ENCODE measurements around the gene DNAJC3.
"Not testable (repeated sequence)": the region's sequence is repeated elsewhere in the genome, so short reads cannot be mapped to it uniquely, and the experiment has no call there.

Gene DNAJC3

DNA sequence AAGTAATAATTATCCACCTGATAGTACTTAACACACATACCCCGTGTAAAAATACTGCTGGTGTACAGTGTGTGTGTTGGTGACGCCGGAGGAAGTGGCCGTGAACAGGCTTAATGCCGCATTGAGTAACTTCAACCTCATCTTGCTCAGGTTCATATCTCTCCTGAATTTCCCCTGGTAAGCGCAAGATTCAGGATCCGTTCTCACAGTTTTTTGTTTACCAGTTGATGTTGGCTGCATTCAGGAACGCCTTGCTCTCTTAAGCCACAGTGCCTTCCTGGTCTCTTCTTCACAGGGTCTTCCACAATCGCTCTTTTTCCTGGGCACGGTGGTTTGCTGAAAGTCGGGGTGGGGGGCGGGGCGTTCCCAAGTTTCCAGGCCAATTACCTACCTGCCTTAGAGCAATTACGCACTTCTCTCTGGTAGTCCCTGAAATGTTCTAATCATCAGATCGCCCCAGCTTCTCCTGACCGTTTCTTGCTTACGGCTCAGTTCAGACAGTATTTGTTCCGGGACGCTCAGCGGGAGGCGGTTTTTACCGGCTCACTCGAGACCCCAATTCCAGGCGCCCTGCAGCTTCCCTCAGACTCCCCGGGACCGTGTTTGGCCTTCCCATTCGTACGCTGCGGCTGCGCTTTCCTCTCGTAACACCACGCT is 706 bp upstream of the DNAJC3 start:
- no peak for FAIRE-seq

DNA sequence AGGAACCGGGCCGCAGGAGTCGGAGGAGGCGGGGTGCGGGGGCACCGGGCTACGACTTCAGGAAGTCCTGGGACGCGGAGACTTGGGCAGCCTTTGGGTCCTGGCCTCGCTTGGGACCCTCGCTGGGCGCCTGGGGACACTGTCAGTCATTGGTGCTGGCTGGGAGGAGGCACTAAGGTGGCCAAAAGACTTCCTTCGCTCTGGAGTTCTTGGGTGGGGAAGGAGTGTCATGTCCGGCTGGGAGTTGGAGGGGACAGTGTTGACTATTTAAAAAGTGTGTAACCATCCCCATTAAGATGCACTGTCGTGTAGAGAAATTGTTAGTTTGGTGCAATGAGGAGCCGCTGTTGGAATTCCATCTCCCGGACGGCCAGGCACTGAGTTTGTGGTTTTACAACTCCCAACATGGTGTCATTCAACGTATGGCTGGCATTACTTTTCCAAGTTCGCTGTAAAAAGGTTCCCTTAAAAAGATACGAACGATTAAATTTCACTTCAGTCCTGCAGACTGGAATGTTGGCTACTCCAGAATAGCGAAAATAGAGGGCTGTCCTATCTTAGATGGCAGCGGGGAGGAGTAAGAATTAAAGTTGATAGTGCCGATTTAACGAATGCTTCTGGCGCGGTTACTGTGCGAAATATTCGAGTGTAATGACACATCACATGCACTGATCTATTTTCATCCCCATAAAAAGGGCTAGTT is 776 bp downstream of the DNAJC3 start:
- no peak for FAIRE-seq

DNA sequence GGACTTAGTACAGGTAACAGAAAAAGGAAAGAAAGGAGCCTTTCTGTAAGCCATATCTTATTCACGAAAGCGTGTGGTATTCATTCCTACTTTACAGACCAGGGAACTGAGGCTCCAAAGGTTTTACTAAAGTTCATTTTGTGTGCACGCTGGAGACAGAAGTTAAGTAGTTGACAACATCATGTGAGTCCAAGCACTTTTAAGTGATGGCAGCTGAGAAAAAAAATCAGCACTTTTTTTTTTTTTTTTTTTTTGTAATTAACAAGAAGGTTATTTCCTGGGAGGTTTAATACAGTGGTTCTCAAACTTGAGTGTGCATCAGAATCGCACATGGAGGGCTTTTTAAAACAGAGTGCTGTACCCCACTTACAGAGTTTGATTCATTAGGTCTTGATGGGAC is 2.0 kb downstream of the DNAJC3 start:
- no peak for FAIRE-seq

DNA sequence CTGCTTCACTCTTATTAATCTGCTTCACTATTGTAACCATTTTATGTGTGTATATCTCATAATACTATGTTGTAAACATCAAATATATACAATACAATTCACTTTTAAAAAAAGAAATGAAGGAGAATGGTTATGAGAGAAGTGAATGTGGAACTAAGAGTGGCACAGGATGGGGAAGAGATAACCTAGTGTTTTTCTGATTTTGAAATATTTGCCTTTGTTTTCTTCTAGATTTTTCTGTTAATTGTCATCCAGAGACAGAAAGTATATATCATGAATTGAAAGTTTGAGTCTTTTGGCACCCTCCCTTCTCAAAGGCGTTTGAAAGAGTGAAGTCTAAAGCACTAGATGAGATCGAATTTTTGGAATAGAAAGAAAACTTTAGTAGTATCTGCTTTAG is 2.8 kb downstream of the DNAJC3 start:
- peak; percentile 6 for FAIRE-seq

DNA sequence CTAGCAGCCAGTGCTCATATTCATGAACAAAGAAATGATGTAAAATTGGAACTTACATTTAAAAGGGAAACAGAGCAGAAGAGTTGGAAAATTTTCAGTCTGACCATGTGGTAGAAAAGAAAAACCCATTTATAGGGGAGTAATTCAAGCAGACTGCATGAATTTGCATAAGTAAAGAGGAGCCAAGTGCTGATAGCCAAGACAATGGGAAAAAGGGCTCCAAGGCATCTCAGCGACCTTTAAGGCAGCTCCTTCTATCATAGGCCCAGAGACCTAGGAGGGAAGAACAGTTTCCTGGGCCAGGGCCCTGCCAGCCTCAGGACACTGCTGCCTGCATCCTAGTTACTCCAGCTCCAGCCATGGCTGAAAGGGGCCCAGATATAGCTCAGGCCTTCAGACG is 7.5 kb downstream of the DNAJC3 start:
- FAIRE-seq, result no peak

DNA sequence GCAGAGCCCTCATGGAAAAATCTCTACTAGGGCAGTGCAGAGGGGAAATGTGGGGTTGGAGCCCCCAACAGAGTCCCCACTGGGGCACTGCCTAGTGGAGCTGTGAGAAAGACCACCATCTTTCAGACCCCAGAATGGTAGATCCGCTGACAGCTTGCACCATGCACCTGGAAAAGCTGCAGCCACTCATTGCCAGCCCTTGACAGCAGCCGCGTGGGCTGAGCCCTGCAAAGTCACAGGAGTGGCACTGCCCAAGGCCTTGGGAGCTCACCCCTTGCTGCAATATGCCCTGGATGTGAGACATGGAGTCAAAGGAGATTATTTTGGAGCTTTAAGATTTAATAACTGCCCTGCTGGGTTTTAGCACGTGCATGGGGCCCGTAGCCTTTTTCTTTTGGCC is 8.0 kb downstream of the DNAJC3 start:
- FAIRE-seq, result not testable (repeated sequence)

DNA sequence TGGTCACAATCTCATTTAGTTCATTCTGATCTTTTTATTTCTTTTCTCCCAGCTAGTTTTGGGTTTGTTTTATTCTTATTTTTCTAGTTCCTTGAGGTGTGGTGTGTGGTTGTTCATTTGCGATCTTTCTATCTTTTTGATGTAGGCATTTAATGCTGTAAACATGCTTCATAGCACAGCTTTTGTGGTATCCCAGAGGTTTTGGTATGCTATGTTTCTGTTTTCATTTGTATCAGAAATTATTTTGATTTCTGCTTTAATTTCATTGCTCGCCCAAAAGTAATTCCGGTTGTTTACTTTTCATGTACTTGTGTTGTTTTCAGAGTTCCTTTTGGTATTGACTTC is 12.6 kb downstream of the DNAJC3 start:
- FAIRE-seq, result no peak

DNA sequence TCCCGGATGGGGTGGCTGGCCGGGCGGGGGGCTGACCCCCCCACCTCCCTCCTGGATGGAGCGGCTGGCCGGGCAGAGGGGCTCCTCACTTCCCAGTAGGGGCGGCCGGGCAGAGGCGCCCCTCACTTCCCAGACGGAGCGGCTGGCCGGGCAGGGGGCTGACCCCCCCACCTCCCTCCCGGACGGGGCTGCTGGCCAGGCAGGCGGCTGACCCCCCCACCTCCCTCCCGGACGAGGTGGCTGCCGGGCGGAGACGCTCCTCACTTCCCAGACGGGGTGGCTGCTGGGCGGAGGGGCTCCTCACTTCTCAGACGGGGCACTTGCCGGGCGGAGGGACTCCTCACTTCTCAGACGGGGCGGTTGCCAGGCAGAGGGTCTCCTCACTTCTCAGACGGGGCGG is 14.0 kb downstream of the DNAJC3 start:
- not testable (repeated sequence) for FAIRE-seq

DNA sequence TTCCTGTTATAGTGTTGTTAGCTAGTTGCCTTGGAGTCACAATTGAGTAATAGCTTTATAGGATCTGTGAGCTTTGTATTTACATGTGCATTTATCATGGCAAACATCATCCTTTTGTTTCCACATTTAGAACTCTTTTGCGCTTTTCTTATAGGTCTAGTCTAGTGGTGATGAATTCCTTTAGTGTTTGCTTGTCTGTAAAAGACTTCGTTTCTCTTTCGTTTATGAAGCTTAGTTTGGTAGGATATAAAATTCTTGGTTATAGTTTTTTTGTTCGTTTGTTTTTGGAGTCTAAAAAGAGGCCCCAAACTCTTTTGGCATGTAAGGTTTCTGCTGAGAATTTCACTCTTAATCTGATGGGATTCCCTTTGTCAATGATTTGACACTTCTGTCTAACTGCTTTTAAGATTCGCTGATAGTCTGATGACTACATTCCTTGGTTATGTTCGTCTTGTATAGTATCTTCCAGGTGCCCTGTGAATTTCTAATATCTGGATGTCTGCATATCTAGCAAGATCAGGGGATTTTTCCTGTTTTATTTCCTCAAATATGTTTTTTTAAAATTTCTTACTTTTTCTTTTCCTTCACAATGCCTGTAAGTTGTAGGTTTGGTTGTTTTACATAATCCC is 20.2 kb downstream of the DNAJC3 start:
- no peak for FAIRE-seq

DNA sequence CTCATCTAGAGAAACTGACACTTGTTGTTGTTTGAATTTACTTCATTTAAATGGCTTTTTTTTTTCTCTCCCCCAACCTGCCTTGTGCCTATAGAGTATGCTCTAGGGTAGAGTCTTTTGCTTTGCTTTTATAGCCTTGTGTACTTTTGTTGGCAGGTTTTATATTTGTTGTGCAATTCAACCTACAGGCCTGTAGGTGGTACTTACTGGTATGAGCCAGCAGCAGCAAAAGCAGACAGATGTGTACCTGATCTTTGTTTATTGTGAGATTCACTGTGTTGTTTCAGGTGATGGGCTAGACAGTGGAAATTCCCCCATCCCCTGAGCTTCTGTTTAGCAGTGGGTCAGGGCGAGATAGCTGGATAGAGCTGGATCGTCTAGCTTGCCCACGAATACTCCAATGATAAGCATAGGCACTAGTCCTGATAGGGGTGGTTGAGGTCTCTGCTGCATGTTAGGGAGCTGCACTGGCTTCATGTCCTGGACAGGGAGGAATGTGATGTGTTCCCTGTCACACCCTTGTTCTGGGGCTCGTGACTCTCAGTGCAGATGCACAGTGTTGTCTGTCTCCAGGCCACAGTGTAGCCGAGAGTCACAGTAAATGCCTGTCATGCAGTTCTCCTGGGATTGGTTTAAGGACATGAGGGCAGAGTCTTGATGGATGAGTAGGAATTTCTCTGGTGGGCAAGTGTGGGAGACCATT is 21.3 kb downstream of the DNAJC3 start:
- no peak for FAIRE-seq

DNA sequence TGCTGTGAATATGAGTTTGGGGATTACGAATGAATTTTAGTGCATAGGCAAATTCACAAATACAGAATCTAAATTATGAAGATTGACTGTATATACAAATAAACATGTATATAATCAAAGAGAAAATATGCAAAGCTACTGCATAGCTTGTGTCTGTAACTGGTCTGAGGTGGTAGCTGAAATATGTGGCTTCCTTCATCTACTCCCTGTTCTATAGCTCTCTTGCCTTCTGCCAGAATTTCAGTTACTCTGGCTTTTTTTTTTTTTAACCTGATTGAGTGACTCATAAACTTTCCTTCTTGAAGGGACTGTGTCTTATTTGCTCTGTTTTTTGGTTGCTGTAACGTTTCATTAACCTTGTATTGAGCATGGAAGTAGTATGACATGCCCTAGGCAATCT is 26.6 kb downstream of the DNAJC3 start:
- FAIRE-seq, result no peak

DNA sequence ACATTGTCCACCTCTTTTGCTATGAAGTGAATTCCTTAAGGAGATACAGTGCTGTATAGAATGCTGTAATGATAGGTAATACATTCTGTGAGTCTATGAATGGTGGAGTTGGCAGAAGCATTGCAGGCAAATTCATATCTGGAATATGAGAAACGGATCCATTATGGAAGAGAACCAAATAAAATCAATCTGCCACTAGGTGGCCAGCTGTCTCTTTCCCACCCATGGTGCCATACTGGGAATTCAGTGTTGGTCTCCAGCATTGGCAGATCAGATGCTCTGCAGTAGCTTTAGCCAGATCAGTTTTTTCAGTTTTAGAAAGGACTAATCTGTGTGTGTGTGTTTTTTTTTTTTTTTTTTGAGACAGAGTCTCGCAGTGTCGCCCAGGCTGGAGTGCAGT is 27.6 kb downstream of the DNAJC3 start:
- no peak for FAIRE-seq

DNA sequence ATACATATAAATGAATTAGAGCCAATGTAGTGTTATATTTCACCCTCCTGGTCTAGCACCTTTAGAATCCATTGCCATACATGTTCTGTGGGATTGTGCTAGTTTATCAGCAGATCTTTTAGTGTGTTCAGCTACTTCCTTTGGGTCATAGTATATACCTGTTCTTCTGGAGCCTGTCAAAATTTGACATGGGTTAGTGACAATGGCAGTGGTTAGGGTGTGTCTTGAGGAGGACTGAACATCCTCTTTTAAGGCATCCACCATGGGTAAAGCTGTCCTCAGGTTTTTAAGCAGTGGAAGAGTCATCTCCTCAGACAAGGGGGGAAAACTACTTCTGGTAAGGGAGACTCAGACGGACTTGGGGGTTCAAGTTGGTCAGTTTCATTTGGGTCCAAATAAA is 29.4 kb downstream of the DNAJC3 start:
- no peak for FAIRE-seq

DNA sequence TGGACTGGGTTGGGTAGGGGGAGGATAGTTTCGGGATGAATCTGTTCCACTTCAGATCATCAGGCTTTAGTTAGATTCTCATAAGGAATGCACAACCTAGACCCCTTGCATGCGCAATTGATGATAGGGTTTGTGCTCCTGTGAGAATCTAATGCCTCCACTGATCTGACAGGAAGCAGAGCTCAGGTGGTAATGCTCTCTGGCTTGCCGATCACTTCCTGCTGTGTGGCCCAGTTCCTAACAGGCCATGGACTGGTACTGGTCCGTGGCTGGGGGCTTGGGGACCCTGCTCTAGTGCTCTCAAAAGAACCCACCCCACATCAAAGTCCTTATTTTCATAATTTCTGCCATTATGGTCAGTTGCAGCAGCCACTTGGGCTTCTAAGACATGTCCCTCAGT is 30.1 kb downstream of the DNAJC3 start:
- FAIRE-seq, result no peak

DNA sequence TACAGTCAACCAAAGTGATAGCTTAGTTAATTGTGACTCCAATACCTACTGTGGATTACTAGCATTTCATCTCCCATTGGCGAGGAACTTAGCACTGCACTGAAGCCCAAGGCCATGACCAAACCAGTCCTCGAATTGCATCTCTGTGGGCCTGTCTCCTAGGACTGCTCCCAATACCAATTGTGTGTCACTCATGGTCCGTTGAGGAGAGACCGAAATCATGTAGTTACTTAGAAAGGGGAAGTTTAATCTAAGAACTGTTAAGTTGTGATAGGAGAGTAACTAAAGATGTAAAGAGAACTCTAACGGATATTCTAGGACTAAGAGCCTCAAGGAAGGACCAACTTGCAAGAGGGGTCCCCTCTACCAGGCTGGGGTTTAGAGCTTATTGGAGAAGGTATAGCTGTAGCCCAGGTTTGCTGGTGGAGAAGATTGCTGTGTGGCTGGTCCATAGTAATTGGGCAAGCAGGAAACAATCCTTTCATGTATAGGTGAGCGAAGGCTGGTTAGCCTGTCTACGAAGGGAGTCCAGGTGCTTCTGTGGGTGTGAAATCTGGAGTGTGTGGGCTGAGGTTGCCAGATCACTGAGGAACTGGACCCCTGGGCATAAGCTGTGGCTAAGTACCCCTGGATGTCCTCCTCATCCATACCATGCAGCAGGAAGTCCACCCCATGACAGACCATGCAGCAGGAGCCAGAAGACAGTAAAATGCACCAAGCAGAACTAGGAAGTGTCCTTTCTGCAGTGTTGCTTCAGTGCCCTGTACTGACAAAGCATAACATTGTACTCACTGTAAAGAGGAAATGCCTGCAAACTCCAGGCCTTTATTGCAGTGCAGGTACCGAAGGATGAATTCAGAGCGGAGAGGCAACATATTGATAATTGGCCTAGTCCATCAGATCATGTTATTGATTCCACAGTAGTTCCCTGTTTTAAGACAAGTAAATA is 30.8 kb downstream of the DNAJC3 start:
- no peak for FAIRE-seq

DNA sequence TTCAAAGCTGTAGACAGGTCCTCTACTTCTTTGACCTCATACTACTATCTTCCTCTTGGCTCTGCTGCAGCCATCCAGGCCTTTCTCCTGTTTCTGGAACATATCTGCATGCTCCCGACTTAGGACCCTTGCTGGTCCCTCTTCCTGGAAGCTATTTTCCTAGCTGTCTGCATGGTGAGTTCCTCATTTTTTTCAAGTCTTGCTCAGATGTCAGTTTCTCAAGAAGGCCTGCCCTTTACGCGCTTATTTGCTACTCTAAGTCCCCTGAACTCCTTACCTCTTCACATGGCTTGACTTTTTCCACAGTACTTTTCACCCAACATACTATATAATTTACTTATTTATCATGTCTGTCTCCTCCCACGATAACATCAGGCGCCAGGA is 31.4 kb downstream of the DNAJC3 start:
- no peak for FAIRE-seq

DNA sequence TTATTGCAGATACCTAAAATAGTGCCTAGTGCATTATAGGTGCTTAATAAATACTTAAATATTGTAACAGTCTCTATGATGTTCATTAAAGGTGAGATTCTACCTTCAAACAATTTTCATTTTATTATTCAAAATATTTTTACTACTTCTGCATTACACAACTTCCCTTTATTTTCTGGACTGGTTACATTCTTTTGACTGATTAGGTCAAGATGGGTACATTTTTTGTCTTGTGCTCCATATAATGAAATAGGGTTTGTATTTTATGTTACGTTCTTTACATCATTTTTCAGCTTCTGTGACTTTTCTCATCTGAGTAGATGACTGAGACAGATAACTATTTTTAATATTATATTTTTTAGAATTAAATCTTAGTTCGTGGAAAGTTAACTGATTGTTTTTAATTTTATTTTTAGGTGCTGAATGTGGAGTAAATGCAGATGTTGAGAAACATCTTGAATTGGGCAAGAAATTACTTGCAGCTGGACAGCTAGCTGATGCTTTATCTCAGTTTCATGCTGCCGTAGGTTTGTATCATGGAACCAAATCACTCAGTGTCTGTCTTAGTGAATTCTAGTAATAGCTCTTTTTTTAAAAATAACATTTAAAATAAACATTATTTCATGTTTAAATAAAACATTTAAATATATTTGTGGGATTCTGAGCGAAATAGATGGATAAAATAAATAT is 32.0 kb downstream of the DNAJC3 start:
- no peak for FAIRE-seq

DNA sequence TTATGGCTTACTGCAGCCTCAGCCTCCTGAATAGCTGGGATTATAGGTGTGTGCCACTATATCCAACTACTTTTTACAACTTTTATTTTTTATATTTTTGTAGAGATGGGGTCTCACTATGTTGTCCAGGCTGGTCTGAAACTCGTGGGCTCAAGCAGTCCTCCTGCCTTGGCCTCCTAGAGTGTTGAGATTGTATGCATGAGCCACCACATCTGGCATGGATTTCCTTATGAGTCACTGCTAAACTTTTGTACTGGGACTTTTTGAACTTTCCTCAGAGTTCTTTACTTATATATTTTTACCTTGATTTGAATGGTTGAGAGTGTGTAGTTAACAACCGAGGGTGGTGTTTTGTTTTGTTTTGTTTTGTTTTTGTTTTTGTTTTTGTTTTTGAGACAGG is 33.4 kb downstream of the DNAJC3 start:
- FAIRE-seq, result no peak

DNA sequence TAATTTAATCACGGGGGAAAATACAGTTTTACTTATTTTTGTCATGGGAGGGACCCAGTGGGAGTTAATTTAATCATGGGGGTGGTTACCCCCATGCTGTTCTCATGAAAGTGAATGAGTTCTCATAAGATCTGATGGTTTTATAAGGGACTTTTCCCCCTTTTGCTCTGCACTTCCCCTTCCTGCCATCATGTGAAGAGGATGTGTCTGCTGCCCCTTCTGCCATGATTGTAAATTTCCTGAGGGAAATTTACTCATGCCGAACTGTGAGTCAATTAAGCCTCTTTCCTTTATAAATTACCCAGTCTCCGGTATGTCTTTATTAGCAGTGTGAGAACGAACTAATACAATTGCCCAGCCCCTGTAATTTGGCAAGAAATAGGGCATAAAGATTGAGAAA is 35.9 kb downstream of the DNAJC3 start:
- FAIRE-seq, result not testable (repeated sequence)

DNA sequence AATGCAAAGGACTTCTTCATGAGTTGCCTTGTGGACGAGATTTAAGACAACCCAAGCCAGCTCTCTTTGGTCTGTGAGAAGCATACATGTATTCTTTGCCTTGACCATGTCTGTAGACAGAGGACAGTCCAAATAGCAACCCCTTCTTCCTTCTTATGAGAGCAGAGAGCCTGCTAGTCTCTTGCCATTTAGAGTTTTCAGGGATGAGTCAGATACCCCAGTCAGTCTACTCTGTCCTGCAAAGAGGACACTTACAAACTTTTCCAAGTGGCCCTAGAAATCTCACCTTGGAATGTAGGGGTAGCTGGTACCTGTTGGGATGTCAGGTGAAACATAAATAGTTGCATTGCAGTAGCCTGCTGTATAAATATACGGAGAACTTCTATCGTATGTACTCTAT is 36.7 kb downstream of the DNAJC3 start:
- FAIRE-seq, result no peak

DNA sequence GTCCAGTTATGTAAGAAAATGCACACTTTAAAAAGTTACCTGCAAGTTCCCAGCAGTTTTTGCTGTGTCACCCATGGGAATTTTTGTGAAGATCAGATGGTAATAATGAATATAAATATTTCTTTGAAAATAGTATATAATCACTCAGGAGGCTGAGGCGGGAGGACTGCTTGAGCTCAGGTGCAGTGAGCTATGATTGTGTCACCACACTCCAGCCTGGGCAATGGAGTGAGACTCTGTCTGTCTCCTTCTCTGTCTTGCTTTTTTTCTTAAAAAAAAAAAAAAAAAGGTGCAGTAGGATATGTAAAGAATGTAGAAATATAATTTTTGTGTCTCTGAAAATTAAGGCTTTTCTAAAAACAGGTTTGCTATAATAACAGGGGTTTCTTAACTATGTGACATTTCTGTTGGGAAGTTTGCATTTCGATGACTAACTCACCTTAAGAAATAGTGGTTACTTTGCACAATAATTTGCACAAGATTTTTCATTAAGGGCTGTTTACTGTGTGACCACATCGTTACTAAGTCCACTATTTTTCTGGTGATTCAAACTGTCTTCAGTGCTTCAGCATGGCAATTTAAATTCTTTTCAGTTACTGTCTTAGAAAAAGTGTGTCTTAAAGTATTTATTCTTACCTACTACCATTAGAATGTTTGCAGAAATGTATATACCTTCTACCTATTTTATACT is 37.3 kb downstream of the DNAJC3 start:
- no peak for FAIRE-seq

DNA sequence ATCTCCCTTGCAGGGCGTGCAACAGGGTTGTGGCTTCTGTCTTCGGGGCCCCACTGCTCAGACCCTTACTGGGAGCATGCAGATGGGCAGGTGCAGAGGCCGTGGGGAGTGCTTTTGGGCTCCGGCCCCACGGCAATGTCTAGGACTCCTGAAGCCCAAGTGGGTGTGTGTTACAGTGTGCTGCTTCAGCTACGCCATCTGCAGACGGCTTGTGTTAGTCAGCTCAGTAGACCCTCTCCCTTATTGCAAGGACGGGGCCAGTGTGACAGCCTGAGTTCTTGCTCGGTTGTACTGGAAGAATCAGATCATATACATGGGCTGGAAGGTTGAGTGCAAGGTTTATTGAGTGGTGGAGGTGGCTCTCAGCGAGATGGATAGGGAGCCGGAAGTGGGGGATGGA is 39.3 kb downstream of the DNAJC3 start:
- FAIRE-seq, result no peak

All from A204.1 (cell line).